Adrenal gland (tissue), 12 donors: Measurements from ENCODE around the gene GDF10. TPM values are rescaled to one million over a fixed set of nuclear protein-coding genes. Genes with fewer than 3 reads are reported as not detected.

ENCODE experiments used
- DNase-seq, 7 donors: peaks; one replicate each; pipeline ENCODE4 v3.0.0-alpha.2; 2019 to 2020
- H3K27ac ChIP-seq, 5 donors: fragments of 200-600 bp; sonication (generic) in 4 of 5; 1 replicate in 3 of 5; 2 replicates in 2 of 5; pipeline versions ENCODE4 v1.5.1 to v1.8.0; 2016 to 2020; ENCODE audit warnings: mild to moderate bottlenecking in 1 of 5
- H3K27me3 ChIP-seq: fragments of 200-600 bp; 2 replicates; pipeline ENCODE4 v1.8.0; 2021
- H3K36me3 ChIP-seq, 2 donors: fragments of 200-600 bp; replicated peaks in 1 of 2; 1 replicate in 1 of 2; 2 replicates in 1 of 2; pipeline versions ENCODE4 v1.5.1 to v1.8.0; 2018 to 2022
- H3K4me1 ChIP-seq, 2 donors: fragments of 200-600 bp; replicated peaks in 1 of 2; 1 replicate in 1 of 2; 2 replicates in 1 of 2; pipeline versions ENCODE4 v1.5.1 to v1.8.0; 2018 to 2021
- H3K4me3 ChIP-seq, 4 donors: fragments of 200-600 bp; sonication (generic) in 3 of 4; one replicate each; pipeline ENCODE4 v1.5.1; 2016 to 2018
- H3K9me3 ChIP-seq, 3 donors: fragments of 200-600 bp; sonication (generic) in 1 of 3; replicated peaks in 1 of 3; 1 replicate in 2 of 3; 2 replicates in 1 of 3; pipeline versions ENCODE4 v1.5.1 to v1.8.0; 2016 to 2021
- CTCF ChIP-seq, 6 experiments: fragments of 450-650 bp in 4 of 6; fragments of 200-600 bp in 2 of 6; sonication (generic) in 1 of 6; IDR thresholded peaks; 1 replicate in 5 of 6; 2 replicates in 1 of 6; pipeline versions ENCODE4 v1.5.1 to v1.8.0; 2016 to 2021; ENCODE audit warnings: antibody characterized with exemption in 6 of 6, mild to moderate bottlenecking in 2 of 6, moderate library complexity in 1 of 6
- POLR2A ChIP-seq, 2 donors: fragments of 450-650 bp; IDR thresholded peaks; one replicate each; pipeline ENCODE4 v1.6.1; 2017; ENCODE audit warnings: antibody characterized with exemption in 2 of 2, mild to moderate bottlenecking in 2 of 2, moderate library complexity in 1 of 2
- WGBS, 4 donors: extraction: QIAGEN DNeasy Blood & Tissue Kit in 2 of 4; methylation state at CpG; one replicate each; pipeline versions ENCODE4 v1.1.5 to v1.1.7; 2013 to 2017; 5-methylcytosine and 5-hydroxymethylcytosine counted together
- intact Hi-C, 2 donors: fragments of 100-400 bp; cut with DNase I; formaldehyde crosslinking; loops; one replicate each; pipeline versions ENCODE4 v1.14.1 to v1.15.0; 2022 to 2023
- polyA plus RNA-seq, 3 donors: library from polyadenylated mRNA; stranded (reverse); fragments of 200-250 nt in 2 of 3; fragments of 350-450 nt in 1 of 3; fragmentation: Illumina TruSeq in 1 of 3; extraction: RNeasy Lipid Tissue Mini Kit (QIAGEN cat#74804) in 1 of 3; gene quantifications; one replicate each; pipeline ENCODE4 v1.2.3, GENCODE V29; 2013 to 2014
- total RNA-seq, 9 donors: library from RNA; depleted of rRNA in 4 of 9; stranded (reverse); fragments of >200 nt in 4 of 9; fragments of 120-200 nt in 1 of 9; fragmentation: NEBNext Ultra II Directional in 1 of 9; extraction: Animal tissue kit (Norgen Biotek cat#: 25700) in 1 of 9; gene quantifications; one replicate each; pipeline versions ENCODE4 v1.1.0 to v1.2.4, GENCODE V29; 2013 to 2023
- donor health status: healthy with polysubstance abuse.
- donor health status: Bipolar disorder and iron deficiency.
- donor health status: DM: yes; HTN: yes; CAD: no.
- donor health status: DM: no; HTN: no; CAD: no.
- donor health status: DM: no; HTN: no; CAD: no.
- donor health status: DM: yes; HTN: yes; CAD: no.

GDF10 gene
- total and polyA plus RNA-seq, 12 donors, result 0.06 to 8.5 (median 1.2) TPM; not detected in 1

- no peak for TF ChIP-seq POLR2A (IDR thresholded peaks at IDR 0.05)
- TF ChIP-seq CTCF (IDR thresholded peaks at IDR 0.05), result no peak
- Histone ChIP-seq H3K27me3 (peaks cover 15% of the 10 kb centered on the region), H3K4me1 (peaks cover 2 to 9% of the 10 kb centered on the region in 2 donors), H3K9me3 (no peaks in the 10 kb centered on the region), H3K27ac (no peak overlapping the region), H3K4me3 (no peak overlapping the region), H3K36me3 (no peaks in the 10 kb centered on the region)
- 50 to 93% (median 65%) methylated on average over 1 of the region's 1 CpG for WGBS, 4 donors
- intact Hi-C loops, result no loop called here
- no peak for DNase-seq
Measured at GRCh38 chr10:47296941-47297340, 3.1 kb upstream of the GDF10 start.

- Histone ChIP-seq H3K27ac (no peak overlapping the region), H3K9me3 (no peaks in the 10 kb centered on the region), H3K36me3 (no peaks in the 10 kb centered on the region), H3K4me1 (peaks cover 3 to 9% of the 10 kb centered on the region in 2 donors), H3K27me3 (peaks cover 15% of the 10 kb centered on the region), H3K4me3 (no peak overlapping the region)
- TF ChIP-seq POLR2A (IDR thresholded peaks at IDR 0.05) (no peak), CTCF (IDR thresholded peaks at IDR 0.05) (no peak)
- WGBS, 4 donors, result 73 to 88% (median 86%) methylated on average over 10 to 12 of the region's 12 CpGs
- no peak for DNase-seq
- intact Hi-C loops, result no loop called here
Measured at GRCh38 chr10:47297866-47298540, 2.0 kb upstream of the GDF10 start.

GRCh38 chr10:47298715-47299114, 1.3 kb upstream of the GDF10 start:
- H3K4me1 ChIP-seq, result peaks cover 3 to 9% of the 10 kb centered on the region in 2 donors
- no peak for DNase-seq
- H3K27me3 ChIP-seq, result peaks cover 15% of the 10 kb centered on the region
- no peaks in the 10 kb centered on the region for H3K36me3 ChIP-seq
- no peak overlapping the region for H3K27ac ChIP-seq
- no peak for TF ChIP-seq POLR2A (IDR thresholded peaks at IDR 0.05)
- TF ChIP-seq CTCF (IDR thresholded peaks at IDR 0.05), result no peak
- no peak overlapping the region for H3K4me3 ChIP-seq
- intact Hi-C loops, result no loop called here
- 71 to 88% (median 84%) methylated on average over 1 of the region's 1 CpG for WGBS, 4 donors
- H3K9me3 ChIP-seq, result no peaks in the 10 kb centered on the region

GRCh38 chr10:47300429-47300931, 483 bp downstream of the GDF10 start:
- H3K36me3 ChIP-seq, result no peaks in the 10 kb centered on the region
- H3K4me3 ChIP-seq, result peak overlapping the region in 1 of 4 donors; percentile 54
- DNase-seq, result no peak
- WGBS, 4 donors, result 6 to 33% (median 13%) methylated on average over 5 to 57 of the region's 57 CpGs
- intact Hi-C loops, result no loop called here
- no peak for TF ChIP-seq POLR2A (IDR thresholded peaks at IDR 0.05)
- TF ChIP-seq CTCF (IDR thresholded peaks at IDR 0.05), result peak in 1 of 6 experiments; percentile 15
- H3K27ac ChIP-seq, result no peak overlapping the region
- peaks cover 3 to 9% of the 10 kb centered on the region in 2 donors for H3K4me1 ChIP-seq
- H3K27me3 ChIP-seq, result peaks cover 15% of the 10 kb centered on the region
- no peaks in the 10 kb centered on the region for H3K9me3 ChIP-seq
